Hepatocyte (in vitro differentiated cells): Measurements from ENCODE around the gene KRT31.

Experiments
- CTCF ChIP-seq: fragments of 200-600 bp; sonication (generic); IDR thresholded peaks from 2 replicates; pipeline ENCODE4 v1.5.1; 2016; ENCODE audit warnings: antibody characterized with exemption, mild to moderate bottlenecking; ENCODE audit not compliant: poor library complexity
- EZH2phosphoT487 ChIP-seq: fragments of 200-600 bp; sonication (generic); IDR thresholded peaks from one replicate; pipeline ENCODE4 v1.6.1; 2018; ENCODE audit warnings: antibody characterized with exemption, mild to moderate bottlenecking, low read depth, moderate library complexity; ENCODE audit not compliant: unreplicated experiment, severe bottlenecking

DNA sequence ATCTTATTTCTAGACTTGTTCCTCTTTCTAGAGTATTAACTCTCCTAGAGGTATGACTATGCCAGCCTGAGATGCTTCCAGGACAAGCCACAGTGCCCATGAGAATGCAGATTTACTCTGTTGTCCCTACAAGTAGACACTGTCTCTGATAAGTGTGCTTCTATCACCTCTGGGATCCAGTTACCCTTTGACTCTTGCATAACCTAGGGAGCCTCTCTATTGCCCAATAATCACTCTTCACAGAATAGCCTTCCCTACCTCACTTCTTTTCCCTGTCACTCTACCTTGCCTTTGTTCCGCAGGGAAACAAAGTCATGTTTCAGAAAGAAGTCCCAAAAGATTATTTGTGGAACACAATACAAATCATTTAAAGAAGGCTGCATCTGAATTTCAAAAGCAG lies 13.7 kb downstream of the KRT31 start:
- TF ChIP-seq CTCF, result no peak
- TF ChIP-seq EZH2phosphoT487, result no peak
